ENCODE results near the gene CLINT1.
A peak's percentile ranks its signal among the peaks of the same experiment; 100 is the strongest.

The CLINT1 gene

DNA sequence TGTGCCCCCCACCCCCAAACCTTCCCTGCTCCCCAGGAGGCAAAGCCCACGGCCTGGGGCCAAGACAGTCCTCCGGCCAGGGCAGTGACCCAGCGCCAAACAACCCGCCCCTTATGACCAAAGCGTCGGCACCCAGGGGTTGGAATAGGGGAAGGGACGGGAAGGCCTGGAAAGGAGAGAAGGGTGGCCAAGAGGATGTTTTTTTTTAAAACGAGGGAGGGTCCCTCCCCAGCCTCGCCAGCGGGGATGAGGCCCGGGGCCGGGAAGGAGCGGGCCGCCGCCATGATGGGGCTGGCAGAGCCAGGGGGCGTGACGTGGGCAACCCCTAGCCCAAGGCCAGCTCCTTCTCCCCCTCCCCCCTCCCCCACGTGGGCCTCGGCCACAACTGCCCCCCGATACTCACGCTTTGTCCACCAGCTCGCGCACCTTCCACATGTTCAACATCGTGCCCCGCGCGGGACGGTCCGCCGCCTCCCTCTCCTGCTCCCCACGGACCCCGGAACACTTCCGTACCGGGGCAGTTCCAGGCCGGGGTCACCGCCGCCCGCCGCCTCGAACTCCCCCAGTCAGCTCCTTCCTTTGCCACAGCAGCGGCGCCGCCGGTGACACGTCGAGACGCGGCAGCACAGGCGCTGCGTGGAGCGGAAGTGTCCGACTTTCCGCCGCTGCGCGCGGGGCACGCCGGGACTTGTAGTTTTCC, at the start of gene CLINT1:
TSS of gene CLINT1 (minus strand) at position 619 of the 700 bp plus-strand sequence. CDS start at position 444, 175 bp downstream.
- TF ChIP-seq EZH2 (IDR thresholded peaks at IDR 0.05) = no peak
- TF ChIP-seq POLR2AphosphoS5 (IDR thresholded peaks at IDR 0.05; ENCODE audit: borderline replicate concordance, low read depth, low read length) = peak; percentile 83
- peak; percentile 79 for TF ChIP-seq FOXP2 (optimal IDR thresholded peaks at IDR 0.05; ENCODE audit: control extremely low read depth, extremely low read length, insufficient read depth)
- Histone ChIP-seq H3K4me3 (peak within 1 kb of the TSS; percentile 85), H3K9ac (ENCODE audit: insufficient read length) (peak within 1 kb of the TSS; percentile 91), H3K9me3 (ENCODE audit: low read depth, low read length) (no peaks in the 10 kb centered on the region), H3K27ac (peak within 1 kb of the TSS; percentile 75), H3K36me3 (ENCODE audit: insufficient read depth, low read length) (no peaks in the 10 kb centered on the region; the same call in 1 of the 2 replicates)
- DNase-seq (ENCODE audit: low read depth, low spot score) = no peak

GRCh38 chr5:157908459-157908858, 49.5 kb upstream of the CLINT1 start:
- Histone ChIP-seq H3K4me3 (no peak overlapping the region), H3K9ac (ENCODE audit: insufficient read length) (no peak overlapping the region), H3K9me3 (ENCODE audit: low read depth, low read length) (no peaks in the 10 kb centered on the region), H3K27ac (no peak overlapping the region), H3K36me3 (ENCODE audit: insufficient read depth, low read length) (no peaks in the 10 kb centered on the region)
- DNase-seq (ENCODE audit: low read depth, low spot score) = no peak
- TF ChIP-seq POLR2AphosphoS5 (IDR thresholded peaks at IDR 0.05; ENCODE audit: borderline replicate concordance, low read depth, low read length) (no peak), EZH2 (IDR thresholded peaks at IDR 0.05) (no peak), FOXP2 (optimal IDR thresholded peaks at IDR 0.05; ENCODE audit: control extremely low read depth, extremely low read length, insufficient read depth) (no peak)

DNA sequence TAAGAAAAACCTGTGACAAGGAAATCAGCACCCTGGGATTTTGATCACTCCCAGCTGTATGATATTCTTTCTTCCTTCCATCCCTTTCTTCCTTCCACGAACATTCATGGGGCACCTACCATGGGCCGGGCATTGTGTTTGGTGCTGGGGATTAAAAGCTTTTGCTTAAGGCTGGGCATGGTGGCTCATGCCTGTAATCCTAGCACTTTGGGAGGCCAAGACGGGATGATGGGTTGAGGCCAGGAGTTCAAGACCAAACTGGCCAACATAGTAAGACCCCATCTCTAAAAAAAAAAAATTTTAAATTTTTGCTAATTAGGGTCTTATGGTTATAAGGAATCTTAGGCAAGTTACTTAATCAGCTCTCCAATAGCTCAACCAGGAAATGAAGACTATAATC, 48.5 kb upstream of the CLINT1 start:
- TF ChIP-seq POLR2AphosphoS5 (IDR thresholded peaks at IDR 0.05; ENCODE audit: borderline replicate concordance, low read depth, low read length) (no peak), FOXP2 (optimal IDR thresholded peaks at IDR 0.05; ENCODE audit: control extremely low read depth, extremely low read length, insufficient read depth) (no peak), EZH2 (IDR thresholded peaks at IDR 0.05) (no peak)
- no peak for DNase-seq (ENCODE audit: low read depth, low spot score)
- Histone ChIP-seq H3K27ac (no peak overlapping the region), H3K4me3 (no peak overlapping the region), H3K9me3 (ENCODE audit: low read depth, low read length) (no peaks in the 10 kb centered on the region), H3K36me3 (ENCODE audit: insufficient read depth, low read length) (no peaks in the 10 kb centered on the region), H3K9ac (ENCODE audit: insufficient read length) (no peak overlapping the region)

DNA sequence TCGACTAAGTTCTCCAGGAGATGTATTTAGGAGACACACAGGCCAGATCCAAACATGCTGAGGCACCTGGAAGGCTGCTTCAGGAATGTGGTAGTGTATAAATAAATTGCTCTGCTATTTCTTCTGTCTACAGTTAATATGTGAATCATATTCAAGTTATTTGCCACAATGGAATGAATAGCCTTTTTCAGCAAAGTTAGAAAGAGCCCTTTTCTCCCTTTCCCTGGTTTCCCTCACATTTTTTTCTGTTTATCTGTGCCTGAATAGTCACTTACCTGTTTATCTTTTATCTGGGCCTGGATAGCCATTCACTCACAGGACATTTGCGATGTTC, 44.1 kb upstream of the CLINT1 start:
- Histone ChIP-seq H3K36me3 (ENCODE audit: insufficient read depth, low read length) (no peaks in the 10 kb centered on the region), H3K4me3 (no peak overlapping the region), H3K9me3 (ENCODE audit: low read depth, low read length) (no peaks in the 10 kb centered on the region), H3K27ac (no peak overlapping the region), H3K9ac (ENCODE audit: insufficient read length) (no peak overlapping the region)
- no peak for TF ChIP-seq FOXP2 (optimal IDR thresholded peaks at IDR 0.05; ENCODE audit: control extremely low read depth, extremely low read length, insufficient read depth)
- TF ChIP-seq EZH2 (IDR thresholded peaks at IDR 0.05) = no peak
- no peak for TF ChIP-seq POLR2AphosphoS5 (IDR thresholded peaks at IDR 0.05; ENCODE audit: borderline replicate concordance, low read depth, low read length)
- no peak for DNase-seq (ENCODE audit: low read depth, low spot score)

DNA sequence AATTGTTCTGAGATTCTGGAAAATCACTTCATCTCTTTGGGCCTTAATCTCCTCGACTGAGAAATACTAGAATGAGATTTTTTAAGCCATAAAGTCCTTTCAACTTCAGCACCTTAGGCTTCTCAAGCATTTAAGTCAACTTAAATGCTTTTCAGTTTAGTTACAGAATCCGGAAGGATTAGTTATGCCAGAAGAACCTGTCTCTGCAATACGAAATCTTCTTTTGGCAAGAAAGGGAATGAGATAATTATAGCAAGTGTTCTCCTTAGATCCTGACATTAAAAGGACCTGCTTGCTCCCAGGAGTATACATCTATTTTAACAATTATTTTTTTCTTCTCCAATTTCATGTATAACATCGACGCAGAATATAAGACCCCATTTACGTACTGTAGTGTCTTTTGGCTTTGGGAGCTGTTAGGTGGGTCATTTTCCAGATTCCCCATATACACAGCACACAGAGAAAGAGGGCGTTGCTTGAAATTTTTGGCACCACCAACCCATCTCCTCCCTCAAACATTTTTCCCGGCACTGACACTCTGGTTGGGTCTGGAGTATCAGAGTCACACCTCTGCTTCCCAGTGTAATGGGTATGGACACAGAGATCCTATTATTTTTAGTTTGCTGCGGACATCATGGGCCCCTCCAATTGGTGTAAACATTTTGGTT, 43.6 kb upstream of the CLINT1 start:
- TF ChIP-seq POLR2AphosphoS5 (IDR thresholded peaks at IDR 0.05; ENCODE audit: borderline replicate concordance, low read depth, low read length) (no peak), FOXP2 (optimal IDR thresholded peaks at IDR 0.05; ENCODE audit: control extremely low read depth, extremely low read length, insufficient read depth) (no peak), EZH2 (IDR thresholded peaks at IDR 0.05) (no peak)
- no peaks in the 10 kb centered on the region for H3K36me3 ChIP-seq (ENCODE audit: insufficient read depth, low read length)
- H3K27ac ChIP-seq = no peak overlapping the region
- no peak for DNase-seq (ENCODE audit: low read depth, low spot score)
- H3K4me3 ChIP-seq = no peak overlapping the region
- no peak overlapping the region for H3K9ac ChIP-seq (ENCODE audit: insufficient read length)
- no peaks in the 10 kb centered on the region for H3K9me3 ChIP-seq (ENCODE audit: low read depth, low read length)

GRCh38 chr5:157900644-157901043, 41.7 kb upstream of the CLINT1 start:
- TF ChIP-seq EZH2 (IDR thresholded peaks at IDR 0.05) (no peak), FOXP2 (optimal IDR thresholded peaks at IDR 0.05; ENCODE audit: control extremely low read depth, extremely low read length, insufficient read depth) (no peak), POLR2AphosphoS5 (IDR thresholded peaks at IDR 0.05; ENCODE audit: borderline replicate concordance, low read depth, low read length) (no peak)
- H3K4me3 ChIP-seq = no peak overlapping the region
- H3K9ac ChIP-seq (ENCODE audit: insufficient read length) = no peak overlapping the region
- no peaks in the 10 kb centered on the region for H3K36me3 ChIP-seq (ENCODE audit: insufficient read depth, low read length)
- H3K27ac ChIP-seq = no peak overlapping the region
- no peaks in the 10 kb centered on the region for H3K9me3 ChIP-seq (ENCODE audit: low read depth, low read length)
- no peak for DNase-seq (ENCODE audit: low read depth, low spot score)

DNA sequence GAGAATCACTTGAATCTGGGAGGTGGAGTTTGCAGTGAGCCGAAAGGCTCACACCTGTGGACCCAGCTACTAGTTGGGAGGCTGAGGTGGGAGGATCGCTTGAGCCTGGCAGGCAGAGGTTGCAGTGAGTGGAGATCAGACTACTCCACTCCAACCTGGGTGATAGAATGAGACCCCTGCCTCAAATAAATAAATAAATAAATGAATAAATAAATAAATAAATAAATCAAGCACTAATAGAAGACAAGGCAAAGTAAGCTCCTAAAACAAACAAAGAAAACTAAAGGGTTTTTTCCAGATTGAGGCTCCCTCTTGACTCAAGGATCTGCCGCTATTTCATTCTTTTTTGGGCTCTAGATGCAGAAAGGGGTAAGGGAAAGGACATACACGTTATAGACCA, 34.7 kb upstream of the CLINT1 start:
- no peak overlapping the region for H3K27ac ChIP-seq
- H3K9ac ChIP-seq (ENCODE audit: insufficient read length) = no peak overlapping the region
- no peak for DNase-seq (ENCODE audit: low read depth, low spot score)
- TF ChIP-seq EZH2 (IDR thresholded peaks at IDR 0.05) (no peak), POLR2AphosphoS5 (IDR thresholded peaks at IDR 0.05; ENCODE audit: borderline replicate concordance, low read depth, low read length) (no peak), FOXP2 (optimal IDR thresholded peaks at IDR 0.05; ENCODE audit: control extremely low read depth, extremely low read length, insufficient read depth) (no peak)
- H3K4me3 ChIP-seq = no peak overlapping the region
- H3K9me3 ChIP-seq (ENCODE audit: low read depth, low read length) = no peaks in the 10 kb centered on the region
- H3K36me3 ChIP-seq (ENCODE audit: insufficient read depth, low read length) = no peaks in the 10 kb centered on the region

DNA sequence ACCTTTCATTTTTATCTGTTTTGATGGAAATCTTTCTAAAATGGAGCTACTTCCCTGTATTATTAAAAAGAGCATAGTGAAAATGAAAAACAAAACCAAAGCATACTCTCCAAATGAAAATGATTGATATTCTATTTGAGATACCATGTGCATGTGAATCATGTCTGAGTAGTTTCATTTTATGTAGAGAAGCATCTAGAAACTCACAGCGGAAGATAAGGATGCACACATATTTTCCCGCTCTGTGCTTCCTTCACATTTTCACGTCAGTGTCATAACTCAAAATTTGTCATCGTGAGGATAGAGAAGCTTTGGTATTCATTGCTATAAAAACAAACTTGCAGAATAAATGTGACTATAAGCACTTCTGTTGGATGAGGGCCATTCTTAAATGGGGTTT, 34.0 kb upstream of the CLINT1 start:
- TF ChIP-seq EZH2 (IDR thresholded peaks at IDR 0.05) (no peak), POLR2AphosphoS5 (IDR thresholded peaks at IDR 0.05; ENCODE audit: borderline replicate concordance, low read depth, low read length) (no peak), FOXP2 (optimal IDR thresholded peaks at IDR 0.05; ENCODE audit: control extremely low read depth, extremely low read length, insufficient read depth) (no peak)
- no peak overlapping the region for H3K4me3 ChIP-seq
- H3K36me3 ChIP-seq (ENCODE audit: insufficient read depth, low read length) = no peaks in the 10 kb centered on the region
- DNase-seq (ENCODE audit: low read depth, low spot score) = no peak
- no peaks in the 10 kb centered on the region for H3K9me3 ChIP-seq (ENCODE audit: low read depth, low read length)
- H3K27ac ChIP-seq = no peak overlapping the region
- no peak overlapping the region for H3K9ac ChIP-seq (ENCODE audit: insufficient read length)
